ENCODE data around the gene IGSF3. TPM values are rescaled to one million over a fixed set of nuclear protein-coding genes. Genes with fewer than 3 reads are reported as not detected.

IGSF3 gene
- total RNA-seq, 1 donor from 2014 or later: 15.8 TPM

- Histone ChIP-seq H3K27ac (no peak overlapping the region), H3K36me3 (no peaks in the 10 kb centered on the region), H3K4me3 (no peak overlapping the region), H3K9me3 (no peaks in the 10 kb centered on the region), H3K4me1 (peaks cover 8% of the 10 kb centered on the region), H3K27me3 (ENCODE audit: low read depth) (no peaks in the 10 kb centered on the region)
- TF ChIP-seq, protein P1, sequence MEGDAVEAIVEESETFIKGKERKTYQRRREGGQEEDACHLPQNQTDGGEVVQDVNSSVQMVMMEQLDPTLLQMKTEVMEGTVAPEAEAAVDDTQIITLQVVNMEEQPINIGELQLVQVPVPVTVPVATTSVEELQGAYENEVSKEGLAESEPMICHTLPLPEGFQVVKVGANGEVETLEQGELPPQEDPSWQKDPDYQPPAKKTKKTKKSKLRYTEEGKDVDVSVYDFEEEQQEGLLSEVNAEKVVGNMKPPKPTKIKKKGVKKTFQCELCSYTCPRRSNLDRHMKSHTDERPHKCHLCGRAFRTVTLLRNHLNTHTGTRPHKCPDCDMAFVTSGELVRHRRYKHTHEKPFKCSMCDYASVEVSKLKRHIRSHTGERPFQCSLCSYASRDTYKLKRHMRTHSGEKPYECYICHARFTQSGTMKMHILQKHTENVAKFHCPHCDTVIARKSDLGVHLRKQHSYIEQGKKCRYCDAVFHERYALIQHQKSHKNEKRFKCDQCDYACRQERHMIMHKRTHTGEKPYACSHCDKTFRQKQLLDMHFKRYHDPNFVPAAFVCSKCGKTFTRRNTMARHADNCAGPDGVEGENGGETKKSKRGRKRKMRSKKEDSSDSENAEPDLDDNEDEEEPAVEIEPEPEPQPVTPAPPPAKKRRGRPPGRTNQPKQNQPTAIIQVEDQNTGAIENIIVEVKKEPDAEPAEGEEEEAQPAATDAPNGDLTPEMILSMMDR (IDR thresholded peaks at IDR 0.05): no peak
- ATAC-seq (no peak), DNase-seq (no peak)
- intact Hi-C loops (cut with DNase I): no loop called here
These were observed 38.6 kb upstream of the IGSF3 start for GRCh38 chr1:116706123-116706522.

- intact Hi-C loops (cut with DNase I): no loop called here
- ATAC-seq: no peak
These were observed 36.7 kb upstream of the IGSF3 start for GRCh38 chr1:116704278-116704677.

GRCh38 chr1:116699605-116700004 lies 32.1 kb upstream of the IGSF3 start:
- intact Hi-C loops (cut with DNase I): no loop called here

More at GRCh38 chr1:116704278-116704677, 36.7 kb upstream of the IGSF3 start:
- H3K9me3 ChIP-seq: no peaks in the 10 kb centered on the region
- no peaks in the 10 kb centered on the region for H3K36me3 ChIP-seq
- no peak for DNase-seq
- no peak overlapping the region for H3K4me3 ChIP-seq
- no peaks in the 10 kb centered on the region for H3K4me1 ChIP-seq
- H3K27me3 ChIP-seq (ENCODE audit: low read depth): no peaks in the 10 kb centered on the region
- TF ChIP-seq, protein P1 (IDR thresholded peaks at IDR 0.05): no peak
- no peak overlapping the region for H3K27ac ChIP-seq

DNA sequence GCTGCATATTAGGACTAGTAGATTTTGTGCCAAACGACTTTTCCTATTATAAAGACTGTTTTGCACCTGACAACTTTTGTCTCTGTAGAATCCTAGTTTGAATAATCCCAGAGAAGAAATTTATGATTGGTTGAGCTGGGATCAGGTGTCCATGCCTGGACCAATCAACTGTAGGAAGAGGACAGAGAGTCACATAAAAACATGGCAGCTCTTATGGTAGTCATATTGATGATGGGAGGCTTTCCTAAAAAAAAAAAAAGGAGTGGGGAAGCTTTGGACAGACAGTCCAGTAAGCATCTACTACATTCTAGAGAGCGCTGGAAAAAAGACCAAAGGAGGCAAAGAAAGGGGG lies 30.7 kb upstream of the IGSF3 start:
- ATAC-seq: no peak
- no peaks in the 10 kb centered on the region for H3K4me1 ChIP-seq
- H3K27ac ChIP-seq: no peak overlapping the region
- no peak overlapping the region for H3K4me3 ChIP-seq
- TF ChIP-seq, protein P1 (IDR thresholded peaks at IDR 0.05): no peak
- intact Hi-C loops (cut with DNase I): no loop called here
- H3K9me3 ChIP-seq: no peaks in the 10 kb centered on the region
- H3K36me3 ChIP-seq: no peaks in the 10 kb centered on the region
- no peaks in the 10 kb centered on the region for H3K27me3 ChIP-seq (ENCODE audit: low read depth)
- no peak for DNase-seq

More at GRCh38 chr1:116699605-116700004, 32.1 kb upstream of the IGSF3 start:
- no peaks in the 10 kb centered on the region for H3K4me1 ChIP-seq
- H3K27ac ChIP-seq: no peak overlapping the region
- ATAC-seq (no peak), DNase-seq (no peak)
- no peaks in the 10 kb centered on the region for H3K27me3 ChIP-seq (ENCODE audit: low read depth)
- H3K9me3 ChIP-seq: no peaks in the 10 kb centered on the region
- TF ChIP-seq, protein P1 (IDR thresholded peaks at IDR 0.05): no peak
- H3K4me3 ChIP-seq: no peak overlapping the region
- H3K36me3 ChIP-seq: no peaks in the 10 kb centered on the region

- no peak for DNase-seq
- no peaks in the 10 kb centered on the region for H3K27me3 ChIP-seq (ENCODE audit: low read depth)
- no peaks in the 10 kb centered on the region for H3K36me3 ChIP-seq
- TF ChIP-seq, protein P1 (IDR thresholded peaks at IDR 0.05): no peak
- intact Hi-C loops (cut with DNase I): no loop called here
- no peaks in the 10 kb centered on the region for H3K4me1 ChIP-seq
- no peak overlapping the region for H3K27ac ChIP-seq
- H3K9me3 ChIP-seq: no peaks in the 10 kb centered on the region
- H3K4me3 ChIP-seq: no peak overlapping the region
- no peak for ATAC-seq
These were observed 30.2 kb upstream of the IGSF3 start for GRCh38 chr1:116697548-116698243.
